ENCODE results near the gene PCDH7.
A peak's percentile ranks its signal among the peaks of the same experiment; 100 is the strongest.

- TF ChIP-seq, protein P1, sequence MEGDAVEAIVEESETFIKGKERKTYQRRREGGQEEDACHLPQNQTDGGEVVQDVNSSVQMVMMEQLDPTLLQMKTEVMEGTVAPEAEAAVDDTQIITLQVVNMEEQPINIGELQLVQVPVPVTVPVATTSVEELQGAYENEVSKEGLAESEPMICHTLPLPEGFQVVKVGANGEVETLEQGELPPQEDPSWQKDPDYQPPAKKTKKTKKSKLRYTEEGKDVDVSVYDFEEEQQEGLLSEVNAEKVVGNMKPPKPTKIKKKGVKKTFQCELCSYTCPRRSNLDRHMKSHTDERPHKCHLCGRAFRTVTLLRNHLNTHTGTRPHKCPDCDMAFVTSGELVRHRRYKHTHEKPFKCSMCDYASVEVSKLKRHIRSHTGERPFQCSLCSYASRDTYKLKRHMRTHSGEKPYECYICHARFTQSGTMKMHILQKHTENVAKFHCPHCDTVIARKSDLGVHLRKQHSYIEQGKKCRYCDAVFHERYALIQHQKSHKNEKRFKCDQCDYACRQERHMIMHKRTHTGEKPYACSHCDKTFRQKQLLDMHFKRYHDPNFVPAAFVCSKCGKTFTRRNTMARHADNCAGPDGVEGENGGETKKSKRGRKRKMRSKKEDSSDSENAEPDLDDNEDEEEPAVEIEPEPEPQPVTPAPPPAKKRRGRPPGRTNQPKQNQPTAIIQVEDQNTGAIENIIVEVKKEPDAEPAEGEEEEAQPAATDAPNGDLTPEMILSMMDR (IDR thresholded peaks at IDR 0.05), result no peak
- peak in 1 of 2 donors; percentile 57 for TF ChIP-seq POLR2A (IDR thresholded peaks at IDR 0.05)
Measured at GRCh38 chr4:30720021-30720660, at the start of gene PCDH7.

Data from thyroid gland (tissue), 4 donors.